Ammon's horn (tissue), 1 donor: ENCODE results near the gene CHCHD1.
"Not testable (repeated sequence)": the region's sequence is repeated elsewhere in the genome, so short reads cannot be mapped to it uniquely, and the experiment has no call there.

Experiments used
- DNase-seq: peaks from one replicate; pipeline ENCODE4 v3.0.0-alpha.2; 2016; ENCODE audit warnings: low spot score

Gene CHCHD1

DNA sequence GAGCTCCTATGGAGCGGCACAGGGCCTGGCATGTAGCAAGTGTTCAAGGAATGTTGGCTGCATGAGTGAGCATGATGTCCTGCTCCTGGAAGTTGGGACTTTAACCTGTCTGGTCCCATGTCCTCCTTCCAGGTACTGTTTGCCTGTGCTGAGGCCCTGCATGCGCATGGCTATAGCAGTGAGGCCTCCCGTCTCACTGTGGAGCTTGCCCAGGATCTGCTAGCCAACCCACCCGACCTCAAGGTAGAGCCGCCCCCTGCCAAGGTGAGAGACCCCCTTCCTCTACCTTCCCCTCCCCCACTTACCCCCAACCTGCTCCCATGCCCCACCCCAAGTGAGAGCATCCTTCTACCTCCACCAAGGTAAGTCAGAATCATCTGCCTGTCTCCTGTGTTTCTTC lies 11.6 kb downstream of the CHCHD1 start:
- DNase-seq = no peak

DNA sequence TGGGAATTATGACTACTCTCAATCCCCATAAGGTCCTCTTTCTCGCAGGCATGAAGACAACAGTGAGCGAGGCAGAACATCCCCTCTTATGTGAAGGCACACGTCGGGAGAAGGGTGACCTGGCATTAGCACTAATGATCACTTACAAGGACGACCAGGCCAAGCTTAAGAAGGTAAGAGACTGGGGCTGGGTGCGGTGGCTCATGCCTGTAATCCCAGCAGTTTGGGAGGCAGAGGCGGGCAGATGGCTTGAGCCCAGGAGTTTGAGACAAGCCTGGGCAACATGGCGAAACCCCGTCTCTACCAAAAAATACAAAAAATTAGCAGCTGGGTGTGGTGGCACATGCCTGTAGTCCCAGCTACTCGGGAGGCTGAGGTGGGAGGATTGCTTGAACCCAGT lies 13.6 kb downstream of the CHCHD1 start:
- not testable (repeated sequence) for DNase-seq

DNA sequence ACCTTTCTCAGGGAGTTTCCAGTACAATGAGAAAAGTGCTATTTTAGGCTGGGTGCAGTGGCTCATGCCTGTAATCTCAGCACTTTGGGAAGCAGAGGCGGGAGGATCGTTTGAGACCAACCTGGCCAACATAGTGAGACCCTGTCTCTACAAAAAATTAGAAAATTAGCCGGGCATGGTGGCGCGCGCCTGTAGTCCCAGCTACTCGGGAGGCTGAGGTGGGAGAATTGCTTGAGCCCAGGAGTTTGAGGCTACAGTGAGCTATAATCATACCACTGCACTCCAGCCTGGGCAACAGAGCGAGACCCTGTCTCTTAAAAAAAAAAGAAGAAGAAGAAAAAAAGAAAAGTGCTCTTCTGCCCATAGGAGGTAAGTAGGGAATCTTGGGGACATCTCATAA lies 14.2 kb downstream of the CHCHD1 start:
- not testable (repeated sequence) for DNase-seq

DNA sequence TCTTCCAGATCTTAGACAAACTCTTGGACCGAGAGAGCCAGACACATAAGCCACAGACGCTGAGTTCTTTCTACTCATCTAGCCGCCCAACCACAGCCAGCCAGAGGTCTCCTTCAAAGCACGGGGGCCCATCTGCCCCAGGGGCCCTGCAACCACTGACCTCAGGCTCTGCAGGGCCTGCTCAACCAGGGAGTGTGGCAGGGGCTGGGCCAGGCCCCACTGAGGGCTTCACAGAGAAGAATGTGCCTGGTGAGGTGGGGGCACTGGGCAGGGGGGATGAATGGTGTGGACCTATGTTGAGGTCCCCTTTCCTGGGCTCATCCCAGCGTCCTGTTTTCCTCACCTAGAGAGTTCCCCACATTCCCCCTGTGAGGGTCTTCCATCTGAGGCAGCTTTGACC lies 14.9 kb downstream of the CHCHD1 start:
- DNase-seq = no peak

DNA sequence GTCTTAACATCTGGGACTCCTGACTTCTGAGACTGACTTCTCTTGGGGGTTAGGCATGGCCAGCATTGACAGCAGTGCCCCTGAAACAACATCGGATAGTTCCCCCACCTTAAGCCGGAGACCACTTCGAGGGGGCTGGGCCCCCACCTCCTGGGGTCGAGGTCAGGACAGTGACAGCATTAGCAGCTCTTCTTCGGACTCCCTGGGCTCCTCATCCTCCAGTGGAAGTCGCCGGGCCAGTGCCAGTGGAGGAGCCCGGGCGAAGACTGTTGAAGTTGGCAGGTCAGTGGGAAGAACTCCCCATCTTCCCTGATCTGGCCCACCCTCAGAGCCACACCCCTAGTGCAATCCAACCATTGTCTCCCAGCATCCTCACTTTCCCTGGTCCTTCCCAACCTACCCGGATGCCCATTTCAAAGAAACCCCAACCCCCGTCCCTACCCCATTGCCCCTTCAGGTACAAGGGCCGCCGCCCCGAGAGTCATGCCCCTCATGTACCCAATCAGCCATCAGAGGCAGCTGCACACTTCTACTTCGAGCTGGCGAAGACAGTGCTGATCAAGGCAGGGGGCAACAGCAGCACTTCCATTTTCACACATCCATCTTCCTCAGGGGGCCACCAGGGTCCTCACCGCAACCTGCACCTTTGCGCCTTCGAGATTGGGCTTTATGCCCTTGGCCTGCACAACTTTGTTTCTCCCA lies 15.6 kb downstream of the CHCHD1 start:
- DNase-seq = no peak

DNA sequence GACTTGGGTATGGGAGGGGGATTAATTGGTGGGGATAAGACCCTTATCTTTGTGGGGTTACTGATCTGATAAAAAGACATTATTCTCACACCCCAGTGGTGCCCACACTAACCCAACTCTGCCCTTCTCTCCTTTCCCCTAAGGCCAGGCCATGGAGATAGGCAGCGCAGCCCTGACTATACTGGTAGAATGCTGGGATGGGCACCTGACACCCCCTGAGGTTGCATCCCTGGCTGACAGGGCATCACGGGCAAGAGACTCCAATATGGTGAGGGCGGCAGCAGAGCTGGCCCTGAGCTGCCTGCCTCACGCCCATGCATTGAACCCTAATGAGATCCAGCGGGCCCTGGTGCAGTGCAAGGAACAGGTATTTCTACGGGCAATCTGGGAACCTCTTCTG lies 16.2 kb downstream of the CHCHD1 start:
- no peak for DNase-seq

DNA sequence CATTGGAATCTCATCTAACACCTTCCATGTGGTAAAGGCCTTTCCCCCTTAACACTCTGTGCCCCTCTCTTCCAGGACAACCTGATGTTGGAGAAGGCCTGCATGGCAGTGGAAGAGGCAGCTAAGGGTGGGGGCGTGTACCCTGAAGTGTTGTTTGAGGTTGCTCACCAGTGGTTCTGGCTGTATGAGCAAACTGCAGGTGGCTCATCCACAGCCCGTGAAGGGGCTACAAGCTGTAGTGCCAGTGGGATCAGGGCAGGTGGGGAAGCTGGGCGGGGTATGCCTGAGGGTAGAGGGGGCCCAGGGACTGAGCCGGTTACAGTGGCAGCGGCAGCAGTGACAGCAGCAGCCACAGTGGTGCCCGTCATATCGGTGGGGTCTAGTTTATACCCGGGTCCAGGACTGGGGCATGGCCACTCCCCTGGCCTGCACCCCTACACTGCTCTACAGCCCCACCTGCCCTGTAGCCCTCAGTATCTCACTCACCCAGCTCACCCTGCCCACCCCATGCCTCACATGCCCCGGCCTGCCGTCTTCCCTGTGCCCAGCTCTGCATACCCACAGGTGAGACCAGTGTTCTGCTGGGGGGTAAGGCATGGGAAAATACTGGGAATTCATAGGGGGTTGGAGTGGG lies 17.2 kb downstream of the CHCHD1 start:
- no peak for DNase-seq

DNA sequence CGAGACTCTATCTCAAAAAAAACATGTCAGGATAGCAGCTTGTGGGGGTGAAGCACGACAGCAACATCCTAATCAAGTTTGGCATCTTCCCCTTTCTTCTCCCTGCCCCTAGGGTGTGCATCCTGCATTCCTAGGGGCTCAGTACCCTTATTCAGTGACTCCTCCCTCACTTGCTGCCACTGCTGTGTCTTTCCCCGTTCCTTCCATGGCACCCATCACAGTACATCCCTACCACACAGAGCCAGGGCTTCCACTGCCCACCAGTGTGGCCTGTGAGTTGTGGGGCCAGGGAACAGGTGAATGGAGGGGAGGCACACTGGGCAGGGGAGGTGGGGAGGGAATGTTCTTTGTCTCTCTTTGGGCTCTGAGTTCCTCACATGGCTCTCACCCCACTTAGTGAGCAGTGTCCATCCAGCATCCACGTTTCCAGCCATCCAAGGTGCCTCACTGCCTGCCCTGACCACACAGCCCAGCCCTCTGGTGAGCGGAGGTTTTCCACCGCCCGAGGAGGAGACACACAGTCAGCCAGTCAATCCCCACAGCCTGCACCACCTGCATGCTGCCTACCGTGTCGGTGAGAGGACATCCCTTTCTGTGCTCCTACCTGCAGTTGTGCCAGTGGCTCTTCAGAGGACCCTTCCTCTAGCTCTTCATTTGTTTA lies 18.2 kb downstream of the CHCHD1 start:
- DNase-seq = no peak

DNA sequence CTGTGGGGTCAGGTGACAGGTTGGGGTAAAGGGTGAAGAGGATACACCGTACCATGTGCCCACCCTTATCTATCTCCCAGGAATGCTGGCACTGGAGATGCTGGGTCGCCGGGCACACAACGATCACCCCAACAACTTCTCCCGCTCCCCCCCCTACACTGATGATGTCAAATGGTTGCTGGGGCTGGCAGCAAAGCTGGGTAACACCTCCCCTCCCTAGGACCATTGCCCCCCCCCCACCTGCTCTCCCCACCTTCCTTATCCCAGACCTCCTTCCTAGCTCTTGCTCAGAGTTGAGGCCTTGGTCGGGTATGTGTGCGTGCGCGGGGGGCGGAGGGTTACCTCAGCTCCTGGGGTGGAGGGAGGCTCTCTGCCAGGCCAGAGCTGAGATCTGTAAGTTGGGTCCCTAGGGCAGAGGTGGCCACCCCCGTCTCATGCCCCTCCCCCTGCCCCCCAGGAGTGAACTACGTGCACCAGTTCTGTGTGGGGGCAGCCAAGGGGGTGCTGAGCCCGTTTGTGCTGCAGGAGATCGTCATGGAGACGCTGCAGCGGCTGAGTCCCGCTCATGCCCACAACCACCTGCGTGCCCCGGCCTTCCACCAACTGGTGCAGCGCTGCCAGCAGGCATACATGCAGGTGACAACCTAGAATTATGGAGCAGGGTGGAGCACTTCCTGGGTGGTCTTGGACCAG lies 18.9 kb downstream of the CHCHD1 start:
- no peak for DNase-seq

DNA sequence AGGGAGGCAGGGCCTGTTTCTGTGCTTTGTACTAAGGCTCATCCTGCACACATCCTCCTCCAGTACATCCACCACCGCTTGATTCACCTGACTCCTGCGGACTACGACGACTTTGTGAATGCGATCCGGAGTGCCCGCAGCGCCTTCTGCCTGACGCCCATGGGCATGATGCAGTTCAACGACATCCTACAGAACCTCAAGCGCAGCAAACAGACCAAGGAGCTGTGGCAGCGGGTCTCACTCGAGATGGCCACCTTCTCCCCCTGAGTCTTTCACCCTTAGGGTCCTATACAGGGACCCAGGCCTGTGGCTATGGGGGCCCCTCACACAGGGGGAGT lies 19.4 kb downstream of the CHCHD1 start:
- DNase-seq = no peak

DNA sequence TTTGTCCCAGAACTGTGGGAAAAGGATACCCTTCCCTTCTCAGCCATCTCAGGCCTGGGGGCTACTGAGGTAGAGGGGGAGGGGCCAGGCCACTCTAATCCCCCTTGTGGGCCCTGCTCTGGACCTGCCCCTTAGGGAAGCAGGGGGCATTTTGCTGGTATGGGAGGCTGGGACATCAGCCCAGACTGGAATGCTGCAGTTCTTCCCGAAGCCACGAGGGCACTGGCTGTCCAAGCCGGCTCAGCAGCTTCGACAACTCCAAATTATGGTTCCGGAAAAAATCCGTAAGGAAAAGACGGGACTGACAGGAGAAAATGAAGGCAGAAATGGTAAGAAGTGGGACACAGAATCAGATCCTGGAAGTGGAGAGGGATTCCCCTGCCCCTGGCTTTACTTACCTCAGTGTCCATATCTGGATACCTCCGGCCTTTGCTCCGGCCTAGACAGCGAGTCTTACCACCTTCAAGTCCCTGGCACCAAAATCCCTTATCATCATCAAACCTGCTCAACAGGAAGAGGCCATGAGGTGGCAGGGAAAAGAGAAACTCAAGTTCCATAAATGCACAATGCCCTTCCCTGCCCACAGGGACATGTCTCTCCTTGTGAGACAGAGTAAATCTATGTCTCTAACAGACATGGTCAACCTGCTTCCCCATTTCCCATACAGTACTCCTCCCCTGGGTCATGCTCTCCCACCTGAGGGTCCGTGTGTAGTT lies 20.6 kb downstream of the CHCHD1 start:
- DNase-seq = no peak

DNA sequence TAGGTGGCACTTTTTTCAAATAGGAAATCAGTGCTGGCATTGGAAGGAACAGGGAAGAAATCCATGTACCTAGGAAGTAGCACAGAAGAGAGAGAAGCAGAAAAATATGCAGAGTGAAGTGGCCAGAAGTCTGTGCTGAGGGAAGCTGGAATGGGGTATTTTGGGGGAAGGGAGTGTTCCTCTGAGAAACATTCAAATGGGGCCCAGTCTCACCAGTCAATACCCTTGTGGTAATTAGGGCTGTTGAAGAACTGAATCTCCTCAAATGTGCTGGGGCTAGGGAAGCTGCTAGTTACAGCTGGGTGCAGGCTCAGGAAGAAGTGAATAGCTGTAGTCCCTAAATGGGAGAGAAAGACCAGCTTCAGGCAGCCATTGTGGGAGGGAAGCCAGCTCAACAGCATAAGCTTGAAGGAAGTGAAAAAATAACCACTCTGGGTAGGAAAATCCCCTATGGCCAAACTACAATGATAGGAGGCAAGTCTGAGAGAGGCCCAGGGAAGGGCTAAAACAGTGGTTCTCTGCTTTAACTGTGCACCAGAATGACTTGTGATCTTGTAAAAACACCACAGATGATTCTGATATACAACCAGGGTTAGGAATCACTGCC lies 21.9 kb downstream of the CHCHD1 start:
- no peak for DNase-seq

DNA sequence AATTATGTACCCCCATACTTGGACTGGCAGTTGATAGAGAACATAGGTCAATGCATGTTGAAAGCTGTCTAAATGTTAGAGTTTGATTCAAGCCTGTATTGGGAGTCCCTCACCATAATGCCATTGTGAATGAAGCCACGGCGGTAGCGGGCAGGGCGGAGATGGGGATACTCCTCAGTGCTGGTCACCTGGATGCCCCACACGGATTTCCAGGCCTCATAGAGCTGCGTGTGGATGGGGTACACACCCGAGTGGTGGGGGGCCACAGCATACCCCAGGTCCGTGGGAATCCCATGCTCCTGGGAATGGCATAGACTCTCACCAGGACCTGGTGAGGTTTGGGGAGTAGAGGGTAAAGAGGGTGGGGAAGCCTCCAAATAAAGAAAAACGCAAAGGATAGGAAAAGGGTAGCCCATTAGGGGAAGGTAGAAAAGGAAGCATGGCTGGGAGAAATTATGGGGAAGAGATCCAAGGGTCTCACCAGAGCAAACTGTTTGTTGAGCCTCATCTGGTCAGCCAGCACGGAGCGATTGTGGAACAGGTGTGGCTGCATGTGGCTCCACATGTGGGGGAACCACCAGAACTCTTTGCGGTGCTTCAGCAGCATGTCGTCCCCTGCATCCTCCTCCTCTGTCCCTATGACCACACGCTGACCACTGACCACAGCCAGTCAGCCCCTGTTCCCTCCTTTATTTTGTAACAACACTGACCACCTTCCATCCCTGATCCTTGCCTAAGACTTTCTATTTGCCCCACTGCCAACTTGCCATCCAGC lies 24.5 kb downstream of the CHCHD1 start:
- no peak for DNase-seq

DNA sequence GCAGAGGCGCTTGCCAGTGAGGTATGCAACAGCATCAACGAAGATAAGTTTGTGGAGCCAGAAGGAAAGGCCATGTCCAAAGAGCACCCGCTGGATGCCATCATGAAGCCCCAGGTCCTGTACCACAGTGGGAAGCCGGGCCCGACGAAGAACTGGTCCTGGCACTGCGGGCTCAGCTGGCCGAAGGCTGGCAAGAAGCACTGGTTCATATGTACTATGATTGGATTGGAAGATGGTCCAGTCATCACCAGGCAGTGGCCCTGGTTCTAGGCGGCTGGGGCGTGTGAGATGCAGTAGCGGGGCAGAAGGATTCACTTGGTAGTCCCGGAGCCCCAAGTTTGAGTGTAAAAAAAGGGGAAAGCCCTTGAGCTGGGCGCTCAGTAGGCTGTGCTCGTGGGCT lies 25.6 kb downstream of the CHCHD1 start:
- no peak for DNase-seq

DNA sequence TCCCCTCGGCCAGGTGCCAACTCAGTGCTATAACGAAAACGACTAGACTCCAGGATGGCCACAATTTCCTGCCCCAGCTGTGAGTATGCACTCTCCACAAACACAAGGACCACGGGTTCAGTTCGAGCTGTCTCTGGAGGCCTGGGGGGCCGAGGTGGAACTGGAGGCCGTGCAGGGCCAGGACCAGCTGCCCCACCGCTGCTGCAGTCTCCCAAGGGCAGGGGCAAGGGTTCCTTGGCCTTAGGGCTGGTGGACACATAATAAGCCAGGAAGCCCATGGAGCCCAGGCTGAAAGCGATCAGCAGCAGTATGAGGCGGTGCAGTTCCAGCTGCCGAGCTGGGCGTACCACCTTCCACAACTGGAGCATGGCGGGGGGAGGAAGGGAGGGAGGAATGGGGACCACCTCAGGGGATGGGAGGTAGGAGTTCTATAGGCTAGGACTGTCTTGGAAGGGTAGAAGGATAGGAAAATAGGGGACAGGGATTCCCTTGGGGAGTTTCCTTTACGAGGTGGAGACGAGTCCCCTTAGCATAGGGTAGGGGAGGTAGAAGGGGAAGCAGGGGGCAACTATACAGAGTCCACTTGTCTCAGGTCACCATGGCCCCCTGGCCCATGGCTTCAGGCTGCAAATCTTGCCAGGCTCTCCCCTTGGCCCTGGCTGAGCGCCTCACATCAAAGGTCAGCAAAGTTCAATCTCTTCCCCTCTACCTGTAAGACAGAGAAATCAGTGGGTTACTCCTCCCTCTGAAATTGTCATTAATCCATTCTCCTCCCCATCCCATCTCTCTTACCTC lies 26.4 kb downstream of the CHCHD1 start:
- DNase-seq = no peak

DNA sequence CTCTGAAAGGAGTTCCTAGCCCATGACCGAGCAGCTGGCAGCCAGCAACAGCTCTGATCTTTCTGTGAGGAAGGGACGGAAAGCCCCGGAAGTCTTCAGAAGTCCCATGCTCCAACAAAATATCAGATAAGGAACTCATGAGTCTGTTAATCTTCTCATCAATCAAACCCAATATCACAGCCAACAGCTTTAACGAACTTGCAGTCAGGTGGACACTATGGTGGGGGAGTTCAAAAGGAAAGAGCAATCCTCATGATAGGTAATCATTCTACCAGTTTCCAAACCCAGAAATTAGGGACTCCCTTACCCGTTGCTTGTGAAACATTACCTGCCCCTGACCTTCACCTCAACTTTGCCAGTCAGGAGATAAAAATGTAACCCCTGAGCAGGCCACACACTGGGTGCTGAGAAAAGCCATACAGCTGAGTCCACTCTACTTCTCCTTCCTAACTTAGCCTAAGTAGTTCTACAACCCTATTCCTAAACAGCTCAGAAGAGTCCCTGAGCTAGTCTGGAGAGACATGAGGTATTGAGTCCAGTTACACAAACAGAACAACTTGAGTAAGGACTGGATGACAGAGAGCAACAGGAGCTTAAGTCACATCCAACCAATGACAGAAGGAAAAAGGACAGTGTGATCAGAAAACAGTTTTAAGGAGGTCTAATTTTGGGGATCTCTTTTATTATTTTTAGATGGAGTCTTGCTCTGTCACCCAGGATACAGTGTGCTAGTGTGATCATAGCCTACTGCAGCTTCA lies 27.4 kb downstream of the CHCHD1 start:
- no peak for DNase-seq

DNA sequence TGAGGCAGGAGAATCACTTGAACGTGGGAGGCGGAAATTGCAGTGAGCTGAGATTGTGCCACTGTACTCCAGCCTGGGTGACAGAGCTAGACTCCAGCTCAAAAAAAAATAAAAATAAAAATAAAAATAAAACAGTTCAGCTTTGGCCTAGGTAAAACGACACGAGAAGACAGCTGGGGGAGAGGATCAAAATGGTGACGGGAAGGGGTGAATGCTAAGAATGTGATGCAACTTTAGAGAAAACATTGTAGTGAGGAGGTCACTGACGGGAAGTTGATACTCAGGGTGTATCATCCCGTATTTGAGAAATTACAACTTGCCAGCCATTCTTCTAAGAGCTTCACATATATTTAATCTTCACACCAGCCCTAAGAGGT lies 28.5 kb downstream of the CHCHD1 start:
- no peak for DNase-seq

DNA sequence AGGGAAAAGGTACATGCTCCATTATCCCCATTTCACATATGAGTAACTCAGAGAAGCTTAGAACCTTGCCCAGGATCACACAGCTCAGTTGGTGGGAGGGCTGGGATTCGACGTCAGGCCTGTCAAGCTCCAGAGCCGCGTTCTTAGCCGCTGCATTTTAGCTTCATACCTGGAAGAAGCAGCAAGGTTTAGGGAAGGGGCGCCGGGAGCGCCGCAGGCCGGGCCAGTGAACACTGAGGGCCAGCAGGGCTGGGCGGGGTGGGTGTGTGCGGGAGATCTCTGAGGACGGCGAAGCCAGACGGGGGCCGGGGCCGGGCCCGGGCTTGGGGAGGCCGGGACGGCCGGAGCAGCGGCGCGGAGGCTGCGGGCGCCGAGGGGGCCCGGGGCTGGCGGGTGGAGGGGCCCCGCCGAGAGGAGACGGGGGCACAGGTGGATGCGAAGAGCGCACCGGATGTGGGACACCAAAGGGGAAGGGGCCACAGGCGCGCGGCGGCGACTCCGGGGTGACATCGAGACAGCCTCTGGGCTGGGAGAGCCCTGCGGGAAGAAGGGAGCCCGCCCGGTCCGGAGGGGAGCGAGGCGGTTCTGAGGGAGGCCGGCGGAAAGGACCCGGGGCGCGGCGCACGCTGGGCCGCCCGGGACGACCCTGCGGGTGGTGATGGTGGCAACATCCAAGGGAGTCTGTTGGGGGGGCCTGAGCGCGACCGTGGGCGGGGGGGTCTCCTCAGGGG lies 29.1 kb downstream of the CHCHD1 start:
- DNase-seq = no peak

DNA sequence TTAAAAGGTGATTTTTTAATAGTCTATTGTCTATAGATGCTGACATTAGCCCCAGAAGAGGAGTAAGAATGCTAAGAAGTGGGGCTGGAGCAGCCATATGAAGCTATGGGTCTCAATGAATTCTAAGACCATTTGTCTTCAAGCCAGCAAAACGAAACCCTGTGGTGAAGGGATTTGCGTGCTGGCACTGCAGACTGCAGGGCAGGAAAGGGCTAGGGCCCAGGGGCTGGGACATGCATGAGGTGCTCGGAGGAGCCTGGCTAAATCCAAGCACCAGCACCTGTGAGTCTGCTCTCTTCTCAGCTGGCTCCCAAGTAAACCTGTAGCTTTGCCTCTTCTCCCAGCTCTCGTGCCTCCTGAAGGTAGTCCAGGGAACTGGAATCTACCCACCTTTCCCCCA lies 30.8 kb downstream of the CHCHD1 start:
- DNase-seq = no peak
